ENCODE measurements around the gene METTL16. TPM values are rescaled to one million over a fixed set of nuclear protein-coding genes. Genes with fewer than 3 reads are reported as not detected.

Gene METTL16
- total and polyA plus RNA-seq, 2 experiments from 2014 or later = 40.1 to 80.8 TPM

- Mint-ChIP-seq H3K4me3 (no peak overlapping the region), H3K9me3 (no peaks in the 10 kb centered on the region), H3K27ac (no peak overlapping the region; the same call in 1 of the 2 replicates), H3K4me1 (peaks cover 2% of the 10 kb centered on the region; the same call in 1 of the 3 replicates), H3K27me3 (ENCODE audit: insufficient read depth, low read depth, poor library complexity) (peaks cover 8% of the 10 kb centered on the region), H3K36me3 (ENCODE audit: low read depth) (peaks cover 27% of the 10 kb centered on the region)
- peaks cover 11% of the 10 kb centered on the region for H4K20me1 ChIP-seq (replicated peaks; ENCODE audit: insufficient read depth)
- no peak overlapping the region for H3K27ac ChIP-seq (ENCODE audit: low read depth)
- peaks cover 4% of the 10 kb centered on the region; the same call in 1 of the 2 replicates for H3K36me3 ChIP-seq (ENCODE audit: insufficient read depth)
- H3K4me2 ChIP-seq = no peak overlapping the region
- no peaks in the 10 kb centered on the region for H3K9me2 ChIP-seq (ENCODE audit: insufficient read depth)
- no peaks in the 10 kb centered on the region for H3K79me2 ChIP-seq (replicated peaks; ENCODE audit: insufficient read depth)
- no peaks in the 10 kb centered on the region for H3K4me1 ChIP-seq (ENCODE audit: insufficient read depth)
- H2AFZ ChIP-seq = no peak overlapping the region
- no peaks in the 10 kb centered on the region; the same call in 1 of the 2 replicates for H3F3A ChIP-seq (replicated peaks; ENCODE audit: low read depth)
- no peak for DNase-seq (ENCODE audit: low spot score)
- H3K4me3 ChIP-seq = no peak overlapping the region
- TF ChIP-seq EZH2phosphoT487 (IDR thresholded peaks at IDR 0.05; ENCODE audit: unreplicated experiment) (no peak), ZNF462 (CRISPR knock-in tag; IDR thresholded peaks at IDR 0.05) (no peak), REST (IDR thresholded peaks at IDR 0.05; ENCODE audit: unreplicated experiment) (no peak), CTCF (conservative IDR thresholded peaks at IDR 0.05; ENCODE audit: low read depth in 2 of 2) (no peak), NANOG (IDR thresholded peaks at IDR 0.05; ENCODE audit: borderline replicate concordance) (no peak), STAT1 (IDR thresholded peaks at IDR 0.05; ENCODE audit: unreplicated experiment) (no peak)
- TF ChIP-seq, protein P1, sequence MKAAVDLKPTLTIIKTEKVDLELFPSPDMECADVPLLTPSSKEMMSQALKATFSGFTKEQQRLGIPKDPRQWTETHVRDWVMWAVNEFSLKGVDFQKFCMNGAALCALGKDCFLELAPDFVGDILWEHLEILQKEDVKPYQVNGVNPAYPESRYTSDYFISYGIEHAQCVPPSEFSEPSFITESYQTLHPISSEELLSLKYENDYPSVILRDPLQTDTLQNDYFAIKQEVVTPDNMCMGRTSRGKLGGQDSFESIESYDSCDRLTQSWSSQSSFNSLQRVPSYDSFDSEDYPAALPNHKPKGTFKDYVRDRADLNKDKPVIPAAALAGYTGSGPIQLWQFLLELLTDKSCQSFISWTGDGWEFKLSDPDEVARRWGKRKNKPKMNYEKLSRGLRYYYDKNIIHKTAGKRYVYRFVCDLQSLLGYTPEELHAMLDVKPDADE (IDR thresholded peaks at IDR 0.05) = no peak
- no peaks in the 10 kb centered on the region for H3K27me3 ChIP-seq (ENCODE audit: insufficient read depth)
- ATAC-seq = no peak
These were observed 100.7 kb downstream of the METTL16 start for GRCh38 chr17:2410951-2411350.

Data from GM23338 (cell line).